ENCODE measurements around the gene FOXO6. TPM values are rescaled to one million over a fixed set of nuclear protein-coding genes. Genes with fewer than 3 reads are reported as not detected.

FOXO6 gene
- total RNA-seq, 2 experiments from 2014 or later = 1.2 to 2.2 TPM

GRCh38 chr1:41319807-41320711, 41.2 kb upstream of the FOXO6 start:
- Histone ChIP-seq H3K4me1 (ENCODE audit: insufficient read depth, low read length) (no peaks in the 10 kb centered on the region), H3K27me3 (ENCODE audit: control insufficient read depth in 1 of 2, insufficient read depth in 2 of 2, low read length in 2 of 2) (no peaks in the 10 kb centered on the region), H3K27ac (ENCODE audit: low read depth in 1 of 2, low read length in 2 of 2) (no peak overlapping the region), H3K9me3 (ENCODE audit: control insufficient read depth in 1 of 2, insufficient read depth in 1 of 2, low read length in 2 of 2) (no peaks in the 10 kb centered on the region), H3K4me3 (ENCODE audit: low read length) (no peak overlapping the region), H3K36me3 (ENCODE audit: insufficient read depth, low read length) (no peaks in the 10 kb centered on the region)
- H3K9me3 Mint-ChIP-seq = no peaks in the 10 kb centered on the region
- H3K4me1 Mint-ChIP-seq (ENCODE audit: low read depth) = no peaks in the 10 kb centered on the region
- no peak overlapping the region for H3K27ac Mint-ChIP-seq
- CTCF ChIA-PET = no interaction called here
- H3K36me3 Mint-ChIP-seq (ENCODE audit: low read depth) = no peaks in the 10 kb centered on the region
- DNase-seq = no peak
- no peak overlapping the region for H3K4me3 Mint-ChIP-seq
- intact Hi-C loops (cut with DNase I, micrococcal nuclease) = no loop called here
- no peaks in the 10 kb centered on the region for H3K27me3 Mint-ChIP-seq
- TF ChIP-seq, protein P1, sequence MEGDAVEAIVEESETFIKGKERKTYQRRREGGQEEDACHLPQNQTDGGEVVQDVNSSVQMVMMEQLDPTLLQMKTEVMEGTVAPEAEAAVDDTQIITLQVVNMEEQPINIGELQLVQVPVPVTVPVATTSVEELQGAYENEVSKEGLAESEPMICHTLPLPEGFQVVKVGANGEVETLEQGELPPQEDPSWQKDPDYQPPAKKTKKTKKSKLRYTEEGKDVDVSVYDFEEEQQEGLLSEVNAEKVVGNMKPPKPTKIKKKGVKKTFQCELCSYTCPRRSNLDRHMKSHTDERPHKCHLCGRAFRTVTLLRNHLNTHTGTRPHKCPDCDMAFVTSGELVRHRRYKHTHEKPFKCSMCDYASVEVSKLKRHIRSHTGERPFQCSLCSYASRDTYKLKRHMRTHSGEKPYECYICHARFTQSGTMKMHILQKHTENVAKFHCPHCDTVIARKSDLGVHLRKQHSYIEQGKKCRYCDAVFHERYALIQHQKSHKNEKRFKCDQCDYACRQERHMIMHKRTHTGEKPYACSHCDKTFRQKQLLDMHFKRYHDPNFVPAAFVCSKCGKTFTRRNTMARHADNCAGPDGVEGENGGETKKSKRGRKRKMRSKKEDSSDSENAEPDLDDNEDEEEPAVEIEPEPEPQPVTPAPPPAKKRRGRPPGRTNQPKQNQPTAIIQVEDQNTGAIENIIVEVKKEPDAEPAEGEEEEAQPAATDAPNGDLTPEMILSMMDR (IDR thresholded peaks at IDR 0.05) = no peak
- no peak for ATAC-seq (ENCODE audit: poor library complexity)
- POLR2A ChIA-PET = no interaction called here

DNA sequence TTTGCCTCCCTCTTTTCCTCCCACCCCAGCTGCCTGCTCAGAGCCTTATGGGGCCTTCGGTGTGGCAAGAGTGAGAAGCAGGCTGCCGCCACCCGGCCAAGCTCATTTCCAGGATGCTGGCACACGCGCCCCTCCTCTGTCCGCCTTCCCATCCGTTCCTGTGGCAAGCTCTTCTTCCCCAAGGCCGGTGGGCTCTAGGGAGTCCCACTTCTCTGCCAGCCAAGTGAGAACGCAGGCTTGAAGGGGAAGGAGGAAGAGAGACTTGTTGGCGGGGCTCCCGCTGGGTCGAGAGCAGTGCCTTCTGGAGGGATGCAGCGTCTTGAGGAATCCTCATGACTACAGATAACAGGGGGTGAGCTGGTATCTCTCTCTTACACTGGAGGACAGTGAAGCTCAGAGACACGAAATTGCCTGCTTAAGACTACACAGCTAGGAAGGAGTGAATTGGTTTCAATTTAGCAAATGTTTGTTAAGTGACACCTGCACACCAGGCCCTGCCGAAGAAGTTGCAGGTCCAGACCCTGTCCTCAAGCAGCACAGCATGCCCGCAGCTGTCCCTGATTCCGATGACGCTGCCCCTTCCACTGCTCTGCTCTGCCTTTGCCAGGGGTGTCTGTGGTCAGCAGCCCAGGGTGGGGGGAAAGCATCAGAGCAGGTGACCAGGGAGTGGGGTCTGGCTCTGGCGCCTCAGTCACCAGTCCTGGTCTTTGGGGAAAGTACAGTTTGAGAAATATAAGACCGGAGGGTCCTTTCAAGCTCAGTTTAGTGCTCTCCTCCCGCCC, 40.1 kb upstream of the FOXO6 start:
- Mint-ChIP-seq H3K27ac (no peak overlapping the region), H3K9me3 (no peaks in the 10 kb centered on the region), H3K36me3 (ENCODE audit: low read depth) (no peaks in the 10 kb centered on the region), H3K4me3 (no peak overlapping the region), H3K27me3 (no peaks in the 10 kb centered on the region), H3K4me1 (ENCODE audit: low read depth) (no peaks in the 10 kb centered on the region)
- Histone ChIP-seq H3K4me3 (ENCODE audit: low read length) (no peak overlapping the region), H3K27ac (ENCODE audit: low read depth in 1 of 2, low read length in 2 of 2) (no peak overlapping the region), H3K4me1 (ENCODE audit: insufficient read depth, low read length) (no peaks in the 10 kb centered on the region), H3K36me3 (ENCODE audit: insufficient read depth, low read length) (no peaks in the 10 kb centered on the region), H3K9me3 (ENCODE audit: control insufficient read depth in 1 of 2, insufficient read depth in 1 of 2, low read length in 2 of 2) (no peaks in the 10 kb centered on the region), H3K27me3 (ENCODE audit: control insufficient read depth in 1 of 2, insufficient read depth in 2 of 2, low read length in 2 of 2) (no peaks in the 10 kb centered on the region)
- POLR2A ChIA-PET = no interaction called here
- intact Hi-C loops (cut with DNase I, micrococcal nuclease) = no loop called here
- DNase-seq (no peak), ATAC-seq (ENCODE audit: poor library complexity) (no peak)
- CTCF ChIA-PET = no interaction called here
- TF ChIP-seq, protein P1 (IDR thresholded peaks at IDR 0.05) = no peak

- intact Hi-C loops (cut with DNase I, micrococcal nuclease) = no loop called here
Measured at GRCh38 chr1:41322101-41322661, 39.1 kb upstream of the FOXO6 start.

More at GRCh38 chr1:41322101-41322661, 39.1 kb upstream of the FOXO6 start:
- Mint-ChIP-seq H3K4me1 (ENCODE audit: low read depth) (no peaks in the 10 kb centered on the region), H3K9me3 (no peaks in the 10 kb centered on the region), H3K4me3 (no peak overlapping the region), H3K27me3 (no peaks in the 10 kb centered on the region), H3K27ac (no peak overlapping the region), H3K36me3 (ENCODE audit: low read depth) (no peaks in the 10 kb centered on the region)
- H3K9me3 ChIP-seq (ENCODE audit: control insufficient read depth in 1 of 2, insufficient read depth in 1 of 2, low read length in 2 of 2) = no peaks in the 10 kb centered on the region
- DNase-seq (no peak), ATAC-seq (ENCODE audit: poor library complexity) (no peak)
- no peak overlapping the region for H3K27ac ChIP-seq (ENCODE audit: low read depth in 1 of 2, low read length in 2 of 2)
- H3K4me3 ChIP-seq (ENCODE audit: low read length) = no peak overlapping the region
- TF ChIP-seq, protein P1 (IDR thresholded peaks at IDR 0.05) = no peak
- ChIA-PET POLR2A (no interaction called here), CTCF (interaction anchor here (0.9 kb wide), 1 partner anchor 9 kb away, joined by 3 read pairs; no protein-coding TSS in a partner anchor)
- no peaks in the 10 kb centered on the region for H3K4me1 ChIP-seq (ENCODE audit: insufficient read depth, low read length)
- H3K36me3 ChIP-seq (ENCODE audit: insufficient read depth, low read length) = no peaks in the 10 kb centered on the region
- no peaks in the 10 kb centered on the region for H3K27me3 ChIP-seq (ENCODE audit: control insufficient read depth in 1 of 2, insufficient read depth in 2 of 2, low read length in 2 of 2)

Measured in CD4-positive, alpha-beta T cell (primary cell).